Mononuclear cell (primary cell): ENCODE measurements around the gene C19orf47. TPM values are rescaled to one million over a fixed set of nuclear protein-coding genes. Genes with fewer than 3 reads are reported as not detected.
"Not testable (repeated sequence)": the region's sequence is repeated elsewhere in the genome, so short reads cannot be mapped to it uniquely, and the experiment has no call there.

Experiments used
- H3K27me3 ChIP-seq: 2 replicates; pipeline ENCODE4 v1.6.0; 2011; ENCODE audit warnings: low read length, control low read depth; ENCODE audit not compliant: insufficient read depth
- H3K4me1 ChIP-seq: 2 replicates; pipeline ENCODE4 v1.5.1; 2011; ENCODE audit warnings: mild to moderate bottlenecking, low read length, control low read depth; ENCODE audit not compliant: insufficient read depth
- H3K4me3 ChIP-seq: 2 replicates; pipeline ENCODE4 v1.5.1; 2011; ENCODE audit warnings: mild to moderate bottlenecking, low read length, moderate library complexity
- H3K9me3 ChIP-seq: 2 replicates; pipeline ENCODE4 v1.5.1; 2011; ENCODE audit warnings: low read depth, mild to moderate bottlenecking, control low read depth, low read length
- total RNA-seq: library from RNA; depleted of rRNA; stranded (reverse); fragments of >200 nt; gene quantifications from one replicate; pipeline ENCODE4 v1.2.3, GENCODE V29; 2012

Gene C19orf47
- total RNA-seq, 1 donor, result 4.7 TPM

GRCh38 chr19:40341601-40342482, 6.4 kb downstream of the C19orf47 start:
- Histone ChIP-seq H3K9me3 (no peaks in the 10 kb centered on the region), H3K4me1 (peaks cover under 1% of the 10 kb centered on the region), H3K27me3 (no peaks in the 10 kb centered on the region), H3K4me3 (no peak overlapping the region)

GRCh38 chr19:40339018-40339728, 9.0 kb downstream of the C19orf47 start:
- H3K4me1 ChIP-seq, result no peaks in the 10 kb centered on the region
- no peaks in the 10 kb centered on the region for H3K27me3 ChIP-seq
- no peak overlapping the region for H3K4me3 ChIP-seq
- no peaks in the 10 kb centered on the region for H3K9me3 ChIP-seq

- H3K4me1 ChIP-seq, result no peaks in the 10 kb centered on the region
- no peaks in the 10 kb centered on the region for H3K9me3 ChIP-seq
- H3K4me3 ChIP-seq, result no peak overlapping the region
- H3K27me3 ChIP-seq, result no peaks in the 10 kb centered on the region
Measured at GRCh38 chr19:40337594-40337993, 10.6 kb downstream of the C19orf47 start.

- no peaks in the 10 kb centered on the region for H3K4me1 ChIP-seq
- no peaks in the 10 kb centered on the region for H3K27me3 ChIP-seq
- H3K4me3 ChIP-seq, result no peak overlapping the region
- no peaks in the 10 kb centered on the region for H3K9me3 ChIP-seq
Measured at GRCh38 chr19:40337107-40337506, 11.1 kb downstream of the C19orf47 start.

GRCh38 chr19:40336601-40336900, 11.6 kb downstream of the C19orf47 start:
- Histone ChIP-seq H3K4me3 (no peak overlapping the region), H3K27me3 (no peaks in the 10 kb centered on the region), H3K9me3 (no peaks in the 10 kb centered on the region), H3K4me1 (no peaks in the 10 kb centered on the region)

GRCh38 chr19:40335855-40336600, 12.2 kb downstream of the C19orf47 start:
- Histone ChIP-seq H3K27me3 (no peaks in the 10 kb centered on the region), H3K4me1 (no peaks in the 10 kb centered on the region), H3K4me3 (no peak overlapping the region), H3K9me3 (no peaks in the 10 kb centered on the region)

- Histone ChIP-seq H3K4me3 (no peak overlapping the region), H3K4me1 (no peaks in the 10 kb centered on the region), H3K27me3 (no peaks in the 10 kb centered on the region), H3K9me3 (no peaks in the 10 kb centered on the region)
Measured at GRCh38 chr19:40335101-40335500, 13.1 kb downstream of the C19orf47 start.

- not testable (repeated sequence) for H3K9me3 ChIP-seq, H3K4me1 ChIP-seq, H3K27me3 ChIP-seq, H3K4me3 ChIP-seq
Measured at GRCh38 chr19:40333083-40333482, 15.1 kb downstream of the C19orf47 start.

GRCh38 chr19:40332669-40333068, 15.5 kb downstream of the C19orf47 start:
- Histone ChIP-seq H3K9me3 (no peaks in the 10 kb centered on the region), H3K4me1 (no peaks in the 10 kb centered on the region), H3K27me3 (no peaks in the 10 kb centered on the region), H3K4me3 (no peak overlapping the region)

- Histone ChIP-seq H3K4me1 (no peaks in the 10 kb centered on the region), H3K9me3 (no peaks in the 10 kb centered on the region), H3K27me3 (no peaks in the 10 kb centered on the region)
Measured at GRCh38 chr19:40331052-40331451, 17.1 kb downstream of the C19orf47 start.

GRCh38 chr19:40326201-40326600, 22.0 kb downstream of the C19orf47 start:
- no peaks in the 10 kb centered on the region for H3K4me1 ChIP-seq
- no peak overlapping the region for H3K4me3 ChIP-seq
- no peaks in the 10 kb centered on the region for H3K9me3 ChIP-seq

More at GRCh38 chr19:40331052-40331451, 17.1 kb downstream of the C19orf47 start:
- H3K4me3 ChIP-seq, result no peak overlapping the region

GRCh38 chr19:40323705-40324104, 24.5 kb downstream of the C19orf47 start:
- no peaks in the 10 kb centered on the region for H3K4me1 ChIP-seq
- H3K9me3 ChIP-seq, result no peaks in the 10 kb centered on the region
- H3K27me3 ChIP-seq, result no peaks in the 10 kb centered on the region
- H3K4me3 ChIP-seq, result no peak overlapping the region

More at GRCh38 chr19:40326201-40326600, 22.0 kb downstream of the C19orf47 start:
- no peaks in the 10 kb centered on the region for H3K27me3 ChIP-seq

GRCh38 chr19:40322951-40323615, 25.1 kb downstream of the C19orf47 start:
- no peak overlapping the region for H3K4me3 ChIP-seq
- H3K9me3 ChIP-seq, result no peaks in the 10 kb centered on the region
- H3K4me1 ChIP-seq, result no peaks in the 10 kb centered on the region

GRCh38 chr19:40322271-40322610, 26.0 kb downstream of the C19orf47 start:
- no peaks in the 10 kb centered on the region for H3K9me3 ChIP-seq
- H3K27me3 ChIP-seq, result no peaks in the 10 kb centered on the region
- no peaks in the 10 kb centered on the region for H3K4me1 ChIP-seq
- no peak overlapping the region for H3K4me3 ChIP-seq

More at GRCh38 chr19:40322951-40323615, 25.1 kb downstream of the C19orf47 start:
- no peaks in the 10 kb centered on the region for H3K27me3 ChIP-seq
